GM06990 (cell line): ENCODE measurements around the gene PRRT3.

Experiments used
- DNase-seq: peaks from one replicate; pipeline ENCODE4 v3.0.0-alpha.2; 2011; ENCODE audit not compliant: insufficient read length; ENCODE audit errors: extremely low read depth
- H3K27me3 ChIP-seq: replicated peaks from 2 replicates; pipeline ENCODE4 v1.6.0; 2011; ENCODE audit warnings: low read length; ENCODE audit not compliant: control insufficient read depth, insufficient read depth
- H3K36me3 ChIP-seq: 2 replicates; pipeline ENCODE4 v1.5.1; 2011; ENCODE audit warnings: low read length; ENCODE audit not compliant: control insufficient read depth, insufficient read depth
- H3K4me3 ChIP-seq: replicated peaks from 2 replicates; pipeline ENCODE4 v1.5.1; 2011; ENCODE audit warnings: low read depth, mild to moderate bottlenecking, control low read depth, low read length
- TF ChIP-seq, protein P1 (sequence below): IDR thresholded peaks from 2 replicates; pipeline ENCODE4 v1.5.1; 2011; ENCODE audit warnings: low read length, control low read depth, mild to moderate bottlenecking, inconsistent platforms; ENCODE audit not compliant: insufficient read depth, poor library complexity, severe bottlenecking

PRRT3 gene

DNA sequence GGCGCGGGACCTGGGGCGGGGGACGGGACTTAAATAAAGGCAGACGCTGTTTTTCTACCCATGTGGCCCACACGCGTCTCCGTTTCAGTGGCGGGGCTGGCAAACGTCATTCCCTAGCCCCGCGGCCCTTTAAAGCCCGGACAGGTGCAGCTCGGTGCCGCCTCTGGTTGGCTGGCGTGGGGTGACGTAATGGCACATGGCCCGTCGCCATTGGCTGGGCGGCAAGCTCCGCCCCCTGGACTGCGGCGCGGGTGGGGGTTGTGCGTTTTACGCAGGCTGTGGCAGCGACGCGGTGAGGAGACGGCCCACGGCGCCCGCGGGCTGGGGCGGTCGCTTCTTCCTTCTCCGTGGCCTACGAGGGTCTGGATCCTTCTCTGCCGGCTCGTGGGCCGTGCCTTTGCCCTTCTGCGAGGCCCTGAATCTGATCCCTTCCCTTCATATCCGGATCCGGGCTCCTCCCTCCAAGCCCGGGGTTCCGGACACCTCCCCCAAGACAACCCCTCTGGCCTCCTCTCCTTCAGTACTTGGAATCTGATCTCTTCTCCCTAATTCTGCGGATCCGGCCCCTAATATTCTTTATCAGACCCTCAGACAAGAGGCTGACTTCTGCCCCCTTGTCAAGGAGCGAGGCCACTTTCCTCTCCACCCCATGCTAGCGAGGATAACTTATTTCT, 18.5 kb downstream of the PRRT3 start, which contains the start of gene CRELD1:
Gene CRELD1 (plus strand): TSS at position 274 of the 674 bp plus-strand sequence. CDS start 605 bp downstream, outside the sequence.
- no peaks in the 10 kb centered on the region; the same call in 1 of the 2 replicates for H3K27me3 ChIP-seq
- peak; percentile 97 for DNase-seq
- TF ChIP-seq, protein P1, sequence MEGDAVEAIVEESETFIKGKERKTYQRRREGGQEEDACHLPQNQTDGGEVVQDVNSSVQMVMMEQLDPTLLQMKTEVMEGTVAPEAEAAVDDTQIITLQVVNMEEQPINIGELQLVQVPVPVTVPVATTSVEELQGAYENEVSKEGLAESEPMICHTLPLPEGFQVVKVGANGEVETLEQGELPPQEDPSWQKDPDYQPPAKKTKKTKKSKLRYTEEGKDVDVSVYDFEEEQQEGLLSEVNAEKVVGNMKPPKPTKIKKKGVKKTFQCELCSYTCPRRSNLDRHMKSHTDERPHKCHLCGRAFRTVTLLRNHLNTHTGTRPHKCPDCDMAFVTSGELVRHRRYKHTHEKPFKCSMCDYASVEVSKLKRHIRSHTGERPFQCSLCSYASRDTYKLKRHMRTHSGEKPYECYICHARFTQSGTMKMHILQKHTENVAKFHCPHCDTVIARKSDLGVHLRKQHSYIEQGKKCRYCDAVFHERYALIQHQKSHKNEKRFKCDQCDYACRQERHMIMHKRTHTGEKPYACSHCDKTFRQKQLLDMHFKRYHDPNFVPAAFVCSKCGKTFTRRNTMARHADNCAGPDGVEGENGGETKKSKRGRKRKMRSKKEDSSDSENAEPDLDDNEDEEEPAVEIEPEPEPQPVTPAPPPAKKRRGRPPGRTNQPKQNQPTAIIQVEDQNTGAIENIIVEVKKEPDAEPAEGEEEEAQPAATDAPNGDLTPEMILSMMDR: no peak
- H3K36me3 ChIP-seq: peaks cover 9% of the 10 kb centered on the region
- peak within 1 kb of the TSS; percentile 78 for H3K4me3 ChIP-seq

- Histone ChIP-seq H3K27me3 (no peaks in the 10 kb centered on the region; the same call in none of the 2 replicates), H3K4me3 (peak overlapping the region; percentile 78), H3K36me3 (peaks cover 9% of the 10 kb centered on the region)
- TF ChIP-seq, protein P1: peak; percentile 90
- peak; percentile 93 for DNase-seq
Measured at GRCh38 chr3:9932843-9933560, 19.2 kb downstream of the PRRT3 start.

DNA sequence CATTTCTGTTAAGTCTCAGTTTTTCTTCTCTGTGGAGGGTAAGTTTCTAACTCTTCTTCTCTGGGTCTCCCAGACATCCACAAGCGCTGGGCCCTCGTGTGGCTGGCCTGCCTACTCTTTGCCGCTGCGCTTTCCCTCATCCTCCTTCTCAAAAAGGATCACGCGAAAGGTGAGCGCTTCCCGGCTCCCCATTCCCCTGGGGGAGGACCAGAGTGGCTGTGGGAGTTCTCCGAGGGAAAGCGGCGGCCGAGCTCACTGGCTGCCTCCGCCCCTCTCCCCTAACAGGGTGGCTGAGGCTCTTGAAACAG, 19.7 kb downstream of the PRRT3 start:
- Histone ChIP-seq H3K36me3 (peaks cover 5% of the 10 kb centered on the region), H3K27me3 (no peaks in the 10 kb centered on the region; the same call in none of the 2 replicates), H3K4me3 (peak overlapping the region; percentile 78)
- no peak for DNase-seq
- TF ChIP-seq, protein P1: no peak

DNA sequence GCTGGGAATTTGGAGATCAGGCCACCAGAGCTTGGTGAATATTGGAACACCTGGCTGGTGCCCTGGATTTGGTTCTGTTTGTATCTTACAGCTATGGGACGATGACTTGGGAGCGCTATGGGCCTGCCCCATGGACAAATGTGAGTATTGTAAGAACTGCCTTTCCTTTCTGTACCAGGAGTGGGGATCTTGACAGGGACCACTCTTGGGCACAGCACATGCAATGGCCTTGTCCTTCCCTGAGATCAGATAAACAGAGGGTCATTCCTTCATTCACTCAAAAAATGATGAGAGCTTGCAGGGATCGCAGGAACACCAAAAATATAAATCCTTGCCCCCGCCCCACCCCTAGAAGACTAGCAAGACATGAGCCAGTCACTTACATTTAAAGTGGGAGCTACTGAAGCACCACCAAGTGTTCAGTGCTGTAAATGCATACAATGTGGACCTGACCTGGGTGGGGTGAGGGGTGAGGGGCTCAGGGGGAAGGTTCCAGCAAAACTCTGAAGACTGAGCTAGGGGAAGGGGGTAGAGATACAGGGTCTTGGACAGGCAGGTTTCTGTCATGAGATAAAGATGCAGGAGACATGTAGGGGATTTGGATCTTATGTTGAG, 21.3 kb downstream of the PRRT3 start:
- no peak for DNase-seq
- TF ChIP-seq, protein P1: peak; percentile 14
- H3K4me3 ChIP-seq: no peak overlapping the region
- no peaks in the 10 kb centered on the region; the same call in none of the 2 replicates for H3K27me3 ChIP-seq
- peaks cover 2% of the 10 kb centered on the region; the same call in 1 of the 2 replicates for H3K36me3 ChIP-seq

DNA sequence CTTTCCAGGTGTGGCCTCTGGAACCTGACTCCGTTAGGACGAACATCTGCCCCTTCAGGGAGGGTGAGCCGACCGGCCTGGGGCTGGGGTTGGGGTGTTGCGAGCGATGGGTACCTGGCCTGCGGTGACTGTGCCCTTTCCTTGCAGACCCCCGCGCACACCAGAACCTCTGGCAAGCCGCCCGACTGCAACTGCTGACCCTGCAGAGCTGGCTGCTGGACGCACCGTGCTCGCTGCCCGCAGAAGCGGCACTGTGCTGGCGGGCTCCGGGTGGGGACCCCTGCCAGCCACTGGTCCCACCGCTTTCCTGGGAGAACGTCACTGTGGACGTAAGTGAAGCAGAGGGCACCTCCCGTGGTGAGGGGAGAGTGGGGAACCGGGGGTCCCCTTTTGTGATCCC, 24.1 kb downstream of the PRRT3 start:
- Histone ChIP-seq H3K36me3 (no peaks in the 10 kb centered on the region), H3K27me3 (no peaks in the 10 kb centered on the region; the same call in none of the 2 replicates), H3K4me3 (no peak overlapping the region)
- TF ChIP-seq, protein P1: no peak
- no peak for DNase-seq
